PC-3 (cell line): ENCODE results near the gene CNNM3. TPM values are rescaled to one million over a fixed set of nuclear protein-coding genes. Genes with fewer than 3 reads are reported as not detected.

Experiments used
- ATAC-seq: fragments of 200-7000 bp; cut with Tn5 transposase; 2 replicates; pipeline ENCODE4 v1.9.1; 2020; ENCODE audit warnings: mild to moderate bottlenecking, moderate library complexity
- BruUV-seq: library from RNA; stranded (reverse); fragments of 400-500 nt; replicated peaks from 2 replicates; lab custom pipeline; 2021; lab: Mats Ljungman, UMichigan
- CTCF ChIA-PET: fragments of 300-600 bp; sonication (Branson Sonifier 250); formaldehyde crosslinking; loops from one replicate; lab custom pipeline; 2022; ENCODE audit warnings: antibody characterized with exemption; lab: Charles Lee
- POLR2A ChIA-PET: fragments of 300-600 bp; sonication (Branson Sonifier 250); formaldehyde crosslinking; loops from one replicate; lab custom pipeline; 2022; ENCODE audit warnings: antibody characterized with exemption; ENCODE audit not compliant: unreplicated experiment; lab: Charles Lee
- DNase-seq: peaks from one replicate; pipeline ENCODE4 v3.0.0-alpha.2; 2015
- H2AFZ ChIP-seq: fragments of 300-600 bp; sonication (generic); 2 replicates; pipeline ENCODE4 v1.6.0; 2016; ENCODE audit warnings: antibody characterized with exemption, low read length
- H3F3A ChIP-seq: fragments of 300-600 bp; sonication (generic); one replicate; pipeline ENCODE4 v1.6.0; 2017; ENCODE audit warnings: antibody characterized with exemption, low read length, control low read depth, mild to moderate bottlenecking; ENCODE audit not compliant: unreplicated experiment
- H3K27ac ChIP-seq: fragments of 300-600 bp; sonication (generic); 2 replicates; pipeline ENCODE4 v1.5.1; 2016; ENCODE audit warnings: mild to moderate bottlenecking, low read length
- H3K27me3 ChIP-seq: fragments of 300-600 bp; sonication (generic); 2 replicates; pipeline ENCODE4 v1.6.1; 2016; ENCODE audit warnings: low read length, mixed read lengths
- H3K36me3 ChIP-seq: fragments of 300-600 bp; sonication (generic); 2 replicates; pipeline ENCODE4 v1.6.1; 2016; ENCODE audit warnings: low read depth, mixed run types, low read length, mixed read lengths
- H3K4me1 ChIP-seq: fragments of 300-600 bp; sonication (generic); 2 replicates; pipeline ENCODE4 v1.5.1; 2016; ENCODE audit warnings: low read length; ENCODE audit not compliant: insufficient read depth
- H3K4me2 ChIP-seq: fragments of 300-600 bp; sonication (generic); 2 replicates; pipeline ENCODE4 v1.6.0; 2016; ENCODE audit warnings: low read length
- H3K4me3 ChIP-seq: fragments of 300-600 bp; sonication (generic); 2 replicates; pipeline ENCODE4 v1.5.1; 2016; ENCODE audit warnings: mild to moderate bottlenecking, low read length, mixed read lengths
- H3K79me2 ChIP-seq: fragments of 300-600 bp; sonication (generic); 2 replicates; pipeline ENCODE4 v1.6.1; 2017; ENCODE audit warnings: low read length, mixed read lengths
- H3K9ac ChIP-seq: fragments of 300-600 bp; sonication (generic); 2 replicates; pipeline ENCODE4 v1.6.0; 2016; ENCODE audit warnings: mild to moderate bottlenecking, low read length
- H3K9me2 ChIP-seq: fragments of 300-600 bp; sonication (generic); replicated peaks from 2 replicates; pipeline ENCODE4 v1.6.1; 2016; ENCODE audit warnings: mixed run types, low read length, mixed read lengths
- H3K9me3 ChIP-seq: fragments of 300-600 bp; sonication (generic); 2 replicates; pipeline ENCODE4 v1.6.1; 2016; ENCODE audit warnings: low read length, mixed read lengths
- H4K20me1 ChIP-seq: fragments of 300-600 bp; sonication (generic); 2 replicates; pipeline ENCODE4 v1.6.1; 2016; ENCODE audit warnings: low read length, mixed read lengths
- CTCF ChIP-seq: fragments of 300-600 bp; sonication (generic); conservative IDR thresholded peaks from 2 replicates; pipeline ENCODE4 v1.5.1; 2017; ENCODE audit warnings: antibody characterized with exemption, low read depth, mild to moderate bottlenecking, low read length
- EZH2 ChIP-seq: fragments of 300-600 bp; sonication (generic); IDR thresholded peaks from one replicate; pipeline ENCODE4 v1.6.1; 2017; ENCODE audit warnings: antibody characterized with exemption, mild to moderate bottlenecking, low read length; ENCODE audit not compliant: unreplicated experiment
- EZH2phosphoT487 ChIP-seq: fragments of 300-600 bp; sonication (generic); IDR thresholded peaks from 2 replicates; pipeline ENCODE4 v1.6.1; 2018; ENCODE audit warnings: mild to moderate bottlenecking, antibody characterized with exemption, low read length, borderline replicate concordance
- intact Hi-C: fragments of 100-400 bp; cut with micrococcal nuclease; formaldehyde crosslinking; loops from 2 replicates; pipeline ENCODE4 v1.9.0; 2023
- total RNA-seq: library from RNA; depleted of rRNA; stranded (reverse); fragments of >200 nt; gene quantifications from 2 replicates; pipeline ENCODE4 v1.2.3, GENCODE V29; 2014

Gene CNNM3
- total RNA-seq, 1 experiment from 2014 or later = 9.0 TPM

GRCh38 chr2:96801786-96802595, 14.1 kb upstream of the CNNM3 start:
- Histone ChIP-seq H3K9me3 (no peaks in the 10 kb centered on the region), H3K9me2 (no peaks in the 10 kb centered on the region), H3K27ac (no peak overlapping the region), H3K4me3 (no peak overlapping the region), H2AFZ (no peak overlapping the region), H3F3A (no peaks in the 10 kb centered on the region), H3K4me2 (no peak overlapping the region), H3K4me1 (no peaks in the 10 kb centered on the region), H3K9ac (no peak overlapping the region), H3K27me3 (no peaks in the 10 kb centered on the region), H3K79me2 (no peaks in the 10 kb centered on the region), H3K36me3 (peaks cover 3% of the 10 kb centered on the region; the same call in 1 of the 2 replicates), H4K20me1 (no peaks in the 10 kb centered on the region)
- ATAC-seq (no peak), DNase-seq (no peak)
- TF ChIP-seq EZH2 (no peak), EZH2phosphoT487 (no peak), CTCF (no peak)
- ChIA-PET CTCF (no interaction called here), POLR2A (no interaction called here)
- intact Hi-C loops = loop anchor here (2.0 to 5.0 kb wide), 3 partner anchors 41 to 165 kb away; partner anchors contain the start of genes CNNM4, KANSL3 and LMAN2L
- BruUV-seq = no TSS peak

- no peak overlapping the region for H3K27ac ChIP-seq
- POLR2A ChIA-PET = no interaction called here
- no peaks in the 10 kb centered on the region for H3K79me2 ChIP-seq
Observed at GRCh38 chr2:96802721-96803120, 13.3 kb upstream of the CNNM3 start.

More at GRCh38 chr2:96802721-96803120, 13.3 kb upstream of the CNNM3 start:
- ATAC-seq (no peak), DNase-seq (no peak)
- no TSS peak for BruUV-seq
- H4K20me1 ChIP-seq = no peaks in the 10 kb centered on the region
- no peak overlapping the region for H3K4me2 ChIP-seq
- no peaks in the 10 kb centered on the region for H3K4me1 ChIP-seq
- TF ChIP-seq EZH2phosphoT487 = no peak
- no peak for TF ChIP-seq EZH2
- TF ChIP-seq CTCF = no peak
- H3F3A ChIP-seq = no peaks in the 10 kb centered on the region
- H2AFZ ChIP-seq = no peak overlapping the region
- no peaks in the 10 kb centered on the region for H3K27me3 ChIP-seq
- CTCF ChIA-PET = no interaction called here
- peaks cover 3% of the 10 kb centered on the region; the same call in 1 of the 2 replicates for H3K36me3 ChIP-seq
- no peaks in the 10 kb centered on the region for H3K9me2 ChIP-seq
- H3K9ac ChIP-seq = no peak overlapping the region
- intact Hi-C loops = loop anchor here (5.0 kb wide), 1 partner anchor 165 kb away; the partner anchor contains the start of gene KANSL3
- H3K9me3 ChIP-seq = no peaks in the 10 kb centered on the region
- no peak overlapping the region for H3K4me3 ChIP-seq
